ENCODE measurements around the gene GET3.
"Not testable (repeated sequence)": the region's sequence is repeated elsewhere in the genome, so short reads cannot be mapped to it uniquely, and the experiment has no call there.

GET3 gene

DNA sequence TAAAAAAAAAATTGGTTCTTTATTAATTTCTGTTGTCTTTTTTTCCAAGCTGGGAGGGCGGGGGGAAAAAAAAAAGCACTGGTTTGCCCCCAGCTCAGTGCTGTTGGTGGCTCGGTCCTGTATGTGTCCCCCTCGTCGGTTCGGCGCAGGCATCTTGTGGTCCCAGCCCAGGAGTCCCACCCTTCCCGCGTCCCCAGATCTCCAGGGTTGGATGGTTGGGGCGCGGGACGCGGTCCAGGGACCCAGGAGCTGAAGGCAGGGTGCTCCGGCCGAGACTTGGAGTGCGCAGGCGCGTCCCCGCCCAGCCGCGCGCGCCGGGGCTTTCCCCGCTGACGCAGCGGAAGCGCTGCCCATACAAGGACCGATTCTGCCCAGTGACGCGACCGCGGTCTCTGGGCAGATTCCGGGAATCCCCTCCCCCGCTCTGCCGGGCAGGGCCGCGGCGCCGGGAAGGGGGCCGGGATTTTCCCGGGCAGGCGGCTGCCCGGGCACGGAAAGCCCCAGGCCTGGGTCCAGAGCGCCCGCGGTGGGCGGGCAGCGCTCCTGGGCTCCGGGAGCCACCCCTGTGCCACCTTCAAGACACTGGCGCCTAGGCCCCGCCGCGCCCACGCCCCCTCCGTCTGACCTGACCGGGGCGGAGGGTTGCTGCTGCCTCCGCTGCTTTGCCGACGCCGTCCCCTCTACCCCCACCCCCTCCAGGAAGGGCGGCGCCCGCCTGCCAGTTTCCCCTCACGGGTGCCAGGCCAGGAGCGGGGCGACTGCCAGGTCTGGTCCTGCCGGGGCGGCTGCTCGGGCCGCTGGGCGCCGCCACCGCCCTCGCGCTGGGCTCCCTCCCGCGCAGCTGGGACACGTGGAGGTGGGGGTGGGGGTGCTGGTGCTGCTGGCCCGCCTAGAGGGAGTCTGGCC is 56.2 kb downstream of the GET3 start:
- DNase-seq = peak; percentile 96

DNA sequence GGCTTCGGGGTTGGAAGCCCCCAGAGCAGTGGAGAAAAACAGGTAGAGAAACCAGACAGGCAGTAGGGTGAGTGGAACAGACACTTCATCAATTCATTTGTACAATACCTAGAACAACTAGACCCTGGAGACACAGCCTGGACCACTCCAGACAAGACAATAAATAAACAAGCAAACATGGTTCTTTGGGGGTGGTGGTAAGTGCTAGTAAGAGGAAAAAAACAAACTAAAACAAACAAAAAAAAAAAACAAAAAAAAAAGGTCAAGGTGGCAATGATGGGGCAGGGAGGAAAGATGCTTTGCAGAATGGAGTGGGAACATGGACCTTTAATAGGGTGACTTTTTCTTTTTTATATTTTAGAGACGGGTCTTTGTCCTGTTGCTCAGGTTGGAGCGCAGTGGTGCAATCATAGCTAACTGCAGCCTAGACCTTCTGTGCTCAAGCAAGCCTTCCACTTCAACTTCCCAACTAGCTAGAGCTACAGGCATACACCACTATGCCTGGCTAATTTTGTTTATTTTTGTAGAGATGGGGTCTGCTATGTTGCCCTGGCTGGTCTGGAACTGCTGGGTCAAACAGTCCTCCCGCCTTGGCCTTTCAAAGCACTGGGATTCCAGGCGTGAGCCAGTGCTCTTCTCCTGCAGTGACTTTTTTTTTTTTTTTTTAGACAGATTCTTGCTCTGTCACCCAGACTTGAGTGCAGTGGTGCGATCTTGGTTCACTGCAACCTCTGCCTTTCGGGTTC is 57.1 kb downstream of the GET3 start:
- peak; percentile 33 for DNase-seq

DNA sequence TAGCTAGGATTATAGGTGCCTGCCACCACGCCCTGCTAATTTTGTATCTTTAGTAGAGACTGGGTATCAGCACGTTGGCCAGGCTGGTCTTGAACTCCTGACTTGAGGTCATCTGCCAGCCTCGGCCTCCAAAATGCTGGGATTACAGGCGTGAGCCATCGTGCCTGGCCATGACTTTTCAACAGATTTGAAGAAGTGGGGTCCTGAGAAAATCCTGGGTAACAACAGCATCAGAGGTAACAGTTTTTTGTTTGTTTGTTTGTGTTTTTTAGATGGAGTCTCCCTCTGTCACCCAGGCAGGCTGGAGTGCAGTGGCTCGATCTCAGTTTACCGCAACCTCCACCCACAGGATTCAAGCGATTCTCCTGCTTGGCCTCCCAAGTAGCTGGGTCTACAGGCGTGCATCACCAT is 57.7 kb downstream of the GET3 start:
- DNase-seq = peak; percentile 27

DNA sequence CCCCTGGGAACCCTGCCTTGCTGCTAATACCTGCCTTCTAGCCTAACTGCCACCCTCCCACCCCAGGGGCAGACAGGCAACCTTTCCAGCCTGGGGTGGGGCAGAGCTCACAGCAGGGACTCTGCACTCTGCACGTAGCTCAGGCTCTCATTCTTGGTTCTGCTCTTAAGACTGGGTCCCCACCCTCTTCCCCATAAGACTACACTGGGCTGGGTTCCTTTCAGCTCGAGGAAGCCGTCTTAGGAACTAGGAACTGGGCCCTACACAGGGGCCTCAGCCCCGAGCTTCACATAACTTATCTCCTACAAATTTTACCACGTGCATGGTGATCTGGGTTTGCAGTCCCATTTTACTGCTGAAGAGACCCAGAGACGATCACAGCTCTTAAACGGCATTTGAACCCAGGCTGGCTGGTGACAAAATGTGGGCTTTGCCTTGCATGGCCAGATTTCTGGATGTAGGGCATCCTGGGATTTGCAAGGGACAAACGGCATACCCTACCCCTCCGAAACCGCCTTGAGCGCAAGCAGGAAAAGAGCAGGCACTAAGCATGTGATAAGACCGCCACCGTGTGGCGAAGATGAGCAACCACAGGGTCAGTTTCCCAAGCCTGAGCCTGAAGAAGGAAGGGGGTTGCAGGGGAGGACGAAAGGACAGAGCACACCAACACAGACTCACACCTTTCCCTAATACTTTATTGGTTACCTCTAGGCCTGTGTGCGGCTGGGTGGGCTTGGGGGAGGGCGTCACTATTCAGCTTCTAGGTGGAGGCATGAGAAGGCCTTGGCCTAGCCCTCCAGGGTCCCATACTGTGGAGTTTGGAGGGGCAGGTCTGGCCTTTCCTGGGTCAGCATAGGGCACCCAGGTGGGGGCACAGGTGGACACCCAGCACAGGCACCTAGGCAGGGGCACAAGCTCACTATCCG is 59.1 kb downstream of the GET3 start:
- DNase-seq = peak; percentile 84

DNA sequence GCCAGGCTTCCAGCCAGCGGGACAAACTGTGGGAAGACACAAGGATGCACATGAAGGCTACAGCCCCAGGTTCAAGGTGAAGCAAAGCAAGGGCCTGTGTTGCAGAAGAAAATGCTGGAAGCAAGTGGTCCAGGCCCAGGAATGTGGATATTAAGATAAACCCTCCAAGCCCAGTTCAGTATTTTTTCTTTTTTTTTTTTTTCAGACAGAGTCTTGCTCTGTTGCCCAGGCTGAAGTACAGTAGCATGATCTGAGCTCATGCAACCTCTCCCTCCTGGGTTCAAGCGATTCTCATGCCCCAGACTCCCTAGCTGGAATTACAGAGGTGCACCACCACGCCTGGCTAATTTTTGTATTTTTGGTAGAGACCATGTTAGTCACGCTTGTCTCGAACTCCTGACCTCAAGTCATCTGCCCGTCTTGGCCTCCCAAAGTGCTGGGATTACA is 59.9 kb downstream of the GET3 start:
- no peak for DNase-seq

DNA sequence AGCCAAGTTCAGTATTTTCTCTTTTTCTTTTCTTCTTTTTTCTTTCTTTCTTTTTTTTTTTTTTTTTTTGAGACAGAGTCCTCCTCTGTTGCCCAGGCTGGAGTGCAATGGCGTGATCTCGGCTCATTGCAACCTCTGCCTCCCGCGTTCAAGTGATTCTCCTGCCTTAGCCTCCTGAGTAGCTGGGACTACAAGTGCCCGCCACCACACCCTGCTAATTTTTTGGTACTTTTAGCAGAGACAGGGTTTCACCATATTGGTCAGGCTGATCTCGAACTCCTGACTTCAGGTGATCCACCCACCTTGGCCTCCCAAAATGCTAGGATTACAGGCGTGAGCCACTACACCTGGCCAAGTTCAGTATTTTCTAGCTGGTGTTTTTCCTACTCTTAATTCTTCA is 60.3 kb downstream of the GET3 start:
- not testable (repeated sequence) for DNase-seq

All from femur (tissue), 1 donor.